ENCODE data around the gene EBF4.
"Not testable (repeated sequence)": the region's sequence is repeated elsewhere in the genome, so short reads cannot be mapped to it uniquely, and the experiment has no call there.

Gene EBF4

DNA sequence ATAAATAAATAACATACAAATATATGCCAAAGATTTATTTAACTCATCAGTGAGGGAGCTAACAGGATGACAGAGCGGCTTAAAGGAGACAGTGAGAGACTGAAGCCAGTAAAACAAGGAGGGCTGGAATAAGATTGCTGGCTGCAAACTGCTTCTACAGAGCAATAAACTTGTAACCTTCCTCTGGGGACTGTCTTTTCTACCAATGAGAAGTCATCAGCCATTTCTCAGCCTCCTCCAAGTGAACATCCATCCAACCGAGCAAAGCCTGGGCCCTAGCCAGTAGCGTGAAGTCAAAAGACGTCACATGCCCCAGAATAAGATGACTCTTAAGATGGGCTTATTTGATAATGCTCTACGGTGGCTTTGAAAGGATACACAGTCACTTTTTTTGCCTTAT is 65.4 kb downstream of the EBF4 start:
- no peak for DNase-seq (ENCODE audit: low read depth)

DNA sequence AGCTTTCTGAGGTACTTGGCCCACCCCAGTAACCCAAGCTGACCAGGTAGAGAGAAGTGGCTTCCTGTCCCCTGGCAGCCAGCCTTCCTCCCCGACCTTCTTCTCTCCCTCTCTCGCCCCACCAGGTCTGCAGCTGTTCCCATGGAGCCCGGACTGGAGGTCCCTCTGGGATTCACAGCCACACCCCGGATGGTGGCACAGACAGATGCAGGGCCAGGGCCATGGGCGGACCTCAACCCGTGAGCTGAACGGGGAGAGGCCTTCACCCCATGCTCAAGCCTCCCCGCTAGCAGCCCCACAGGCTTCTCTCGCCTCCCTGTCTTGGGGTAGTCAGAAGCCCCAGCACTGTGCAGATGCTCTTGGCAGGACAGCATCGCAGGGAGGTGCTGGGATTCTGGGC is 66.6 kb downstream of the EBF4 start:
- no peak for DNase-seq (ENCODE audit: low read depth)

- DNase-seq (ENCODE audit: low read depth), result no peak
Measured at GRCh38 chr20:2759603-2760296, 67.2 kb downstream of the EBF4 start.

DNA sequence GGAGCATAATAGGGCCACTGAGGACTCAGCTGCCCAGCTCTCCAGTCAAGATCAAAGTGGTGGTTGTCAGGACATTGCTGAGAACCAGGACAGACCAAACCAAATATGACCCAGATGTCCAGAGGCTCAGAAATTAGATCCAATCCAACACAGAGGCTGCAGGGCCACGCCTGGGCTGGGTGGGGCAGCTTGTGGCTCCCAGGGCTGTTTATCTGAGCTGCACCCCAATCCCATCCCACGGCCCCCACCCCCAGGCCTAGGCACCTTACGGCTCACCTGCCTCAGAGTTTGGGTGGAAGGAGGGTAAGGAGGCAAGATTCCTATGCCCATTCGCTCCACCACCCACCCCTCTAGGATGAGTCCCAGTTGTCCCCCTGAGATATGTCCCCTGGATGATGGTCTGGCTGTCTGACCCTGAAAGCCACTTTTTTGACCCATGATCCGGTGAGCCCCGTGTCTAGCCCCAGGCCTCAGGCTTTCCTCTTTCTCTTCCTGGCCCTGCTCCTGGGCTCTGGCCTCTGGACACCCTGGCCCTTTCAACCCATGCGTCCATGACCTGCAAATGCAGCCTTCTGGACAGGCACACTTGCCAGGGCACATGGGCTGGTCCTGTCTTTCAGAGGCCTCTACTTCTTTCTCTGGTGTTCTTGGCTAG is 67.8 kb downstream of the EBF4 start:
- no peak for DNase-seq (ENCODE audit: low read depth)

- no peak for DNase-seq (ENCODE audit: low read depth)
Measured at GRCh38 chr20:2760952-2761305, 68.3 kb downstream of the EBF4 start.

- DNase-seq (ENCODE audit: low read depth), result no peak
Measured at GRCh38 chr20:2761885-2762284, 69.3 kb downstream of the EBF4 start.

DNA sequence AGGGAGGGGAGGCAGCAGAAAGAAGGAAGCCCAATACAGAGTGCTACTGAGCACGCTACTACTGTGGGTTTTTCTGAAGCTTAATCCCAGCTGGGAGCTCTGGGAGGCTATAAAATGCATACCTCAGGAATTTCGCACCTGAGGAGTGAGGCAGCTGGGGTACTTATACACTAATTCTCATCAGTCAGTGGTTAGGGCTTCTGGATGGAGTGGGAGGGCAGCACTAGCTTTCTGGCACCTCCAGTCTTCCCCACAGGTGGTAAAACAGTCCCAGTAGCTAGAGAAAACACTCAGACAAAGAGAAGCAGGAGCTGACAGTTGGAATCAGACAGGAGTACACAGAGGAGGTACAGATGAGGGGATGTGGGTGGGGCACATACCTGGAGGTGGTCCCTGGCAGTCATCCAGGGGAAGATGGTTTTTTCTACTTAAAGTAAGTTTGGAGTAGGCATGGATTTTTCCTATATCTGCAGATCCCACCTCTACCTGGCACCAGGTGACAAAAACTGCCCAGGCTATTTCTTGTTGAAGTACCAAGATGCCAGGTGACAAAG is 70.1 kb downstream of the EBF4 start:
- no peak for DNase-seq (ENCODE audit: low read depth)

DNA sequence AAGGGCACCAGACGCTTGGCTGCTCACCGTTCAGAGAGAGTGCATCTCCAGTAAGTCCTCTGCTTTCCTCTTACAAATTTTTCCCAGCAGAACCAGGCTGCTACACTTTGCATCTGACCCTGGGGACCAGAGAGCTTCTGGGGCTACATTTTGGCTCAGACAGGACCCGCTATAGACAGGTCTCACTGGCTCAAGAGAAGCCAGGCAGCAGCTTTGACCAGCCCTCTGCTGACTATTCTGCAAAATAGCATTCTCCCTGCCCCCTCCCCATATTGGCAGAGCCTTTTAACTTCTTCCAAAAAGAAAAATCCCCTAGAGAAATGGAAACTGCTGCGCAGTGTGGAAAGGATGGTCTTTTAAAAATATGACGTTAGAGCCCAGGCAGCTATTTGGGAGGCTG is 70.6 kb downstream of the EBF4 start:
- no peak for DNase-seq (ENCODE audit: low read depth)

GRCh38 chr20:2767768-2768631 is 75.4 kb downstream of the EBF4 start:
- DNase-seq (ENCODE audit: low read depth), result peak; percentile 72

GRCh38 chr20:2768632-2769015 is 76.0 kb downstream of the EBF4 start:
- no peak for DNase-seq (ENCODE audit: low read depth)

GRCh38 chr20:2770091-2770490 is 77.5 kb downstream of the EBF4 start:
- DNase-seq (ENCODE audit: low read depth), result not testable (repeated sequence)

DNA sequence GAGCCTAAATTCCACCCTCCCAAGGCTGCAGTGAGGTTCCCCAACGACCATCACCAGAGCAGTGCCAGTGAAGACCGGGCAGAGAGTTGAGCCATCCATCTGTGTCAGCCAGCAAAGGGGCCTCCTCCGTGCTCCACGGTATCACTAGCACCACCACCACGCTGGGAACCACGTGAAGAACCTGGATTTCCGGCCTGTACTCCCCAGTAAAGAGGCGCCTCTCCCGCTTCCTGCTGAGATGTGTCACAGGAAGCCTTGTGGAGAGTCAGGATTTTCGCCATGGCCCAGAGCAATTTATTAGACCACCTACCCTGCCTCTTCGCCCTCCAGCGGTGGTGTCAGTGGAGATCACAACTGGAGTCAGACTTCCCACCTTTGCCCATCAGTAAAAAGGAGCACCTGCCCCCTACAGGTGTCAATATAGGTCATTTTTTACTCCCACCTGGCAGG is 79.1 kb downstream of the EBF4 start:
- no peak for DNase-seq (ENCODE audit: low read depth)

GRCh38 chr20:2773812-2774211 is 81.2 kb downstream of the EBF4 start:
- DNase-seq (ENCODE audit: low read depth), result no peak

GRCh38 chr20:2775139-2775538 is 82.6 kb downstream of the EBF4 start:
- no peak for DNase-seq (ENCODE audit: low read depth)

- no peak for DNase-seq (ENCODE audit: low read depth)
Measured at GRCh38 chr20:2778602-2779321, 86.2 kb downstream of the EBF4 start.

DNA sequence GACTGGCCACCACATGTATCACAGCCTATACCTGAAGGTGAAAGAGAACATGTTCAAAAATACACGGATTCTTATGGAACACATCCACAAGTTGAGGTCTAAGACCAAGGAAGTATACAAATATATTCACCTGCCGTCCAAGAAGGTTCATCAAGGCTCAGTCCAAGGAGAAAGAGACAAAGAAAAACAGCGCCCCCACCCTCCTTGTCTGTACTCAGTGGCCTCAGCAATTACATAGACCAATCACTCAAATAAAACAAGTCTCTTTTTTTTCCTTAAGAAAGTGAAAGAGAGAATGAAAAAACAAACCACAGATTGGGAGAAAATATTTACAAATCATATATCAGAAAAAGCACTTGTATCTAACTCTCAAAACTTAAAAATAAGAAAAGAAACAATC is 88.4 kb downstream of the EBF4 start:
- DNase-seq (ENCODE audit: low read depth), result no peak

GRCh38 chr20:2783908-2784566 is 91.5 kb downstream of the EBF4 start:
- DNase-seq (ENCODE audit: low read depth), result no peak

DNA sequence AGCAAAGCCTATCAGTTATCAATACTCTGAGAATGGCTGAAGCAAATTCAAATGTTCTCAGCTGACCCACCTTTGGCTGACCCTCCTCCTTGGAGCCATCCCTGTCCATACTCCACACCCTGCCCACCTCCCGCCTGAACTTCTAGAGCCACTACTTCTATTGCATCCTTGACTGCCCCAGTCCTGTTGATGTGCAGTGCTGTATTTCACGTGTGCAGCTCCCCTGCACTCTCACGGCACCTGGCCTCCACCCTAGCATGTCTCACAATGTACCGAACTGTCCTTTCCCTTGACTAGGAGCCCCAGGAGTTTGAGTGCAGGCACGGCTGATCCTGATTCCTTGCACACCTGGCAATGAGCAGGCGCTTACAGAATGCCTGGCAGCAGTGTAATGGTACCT is 100.9 kb downstream of the EBF4 start:
- no peak for DNase-seq (ENCODE audit: low read depth)

DNA sequence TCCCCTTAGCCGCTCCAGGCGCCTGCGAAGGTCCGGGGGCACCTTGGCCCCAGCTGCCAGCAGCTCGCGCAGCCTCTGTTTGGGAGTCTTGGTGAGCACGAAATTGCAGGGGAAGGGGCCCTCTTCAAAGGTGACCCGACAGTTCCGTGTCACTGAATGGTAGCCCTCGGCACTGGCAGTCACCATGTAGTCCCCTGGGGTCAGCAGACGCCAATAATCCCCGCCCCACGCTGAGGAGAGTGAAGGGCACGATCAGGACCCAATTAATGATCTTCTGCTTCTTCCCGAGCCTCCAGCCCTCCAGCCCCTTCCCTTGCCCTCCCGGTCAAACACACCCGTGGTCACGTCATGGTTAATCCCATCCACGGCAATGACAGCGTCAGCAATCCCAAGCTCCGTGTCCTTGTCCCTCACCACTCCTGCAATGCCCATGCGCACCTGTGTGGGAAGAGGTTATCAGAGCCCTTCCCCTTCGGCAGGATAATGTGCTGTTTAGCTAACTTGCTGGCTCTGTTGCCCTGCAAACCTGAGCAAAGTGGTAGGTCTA is 101.7 kb downstream of the EBF4 start:
- DNase-seq (ENCODE audit: low read depth), result no peak

DNA sequence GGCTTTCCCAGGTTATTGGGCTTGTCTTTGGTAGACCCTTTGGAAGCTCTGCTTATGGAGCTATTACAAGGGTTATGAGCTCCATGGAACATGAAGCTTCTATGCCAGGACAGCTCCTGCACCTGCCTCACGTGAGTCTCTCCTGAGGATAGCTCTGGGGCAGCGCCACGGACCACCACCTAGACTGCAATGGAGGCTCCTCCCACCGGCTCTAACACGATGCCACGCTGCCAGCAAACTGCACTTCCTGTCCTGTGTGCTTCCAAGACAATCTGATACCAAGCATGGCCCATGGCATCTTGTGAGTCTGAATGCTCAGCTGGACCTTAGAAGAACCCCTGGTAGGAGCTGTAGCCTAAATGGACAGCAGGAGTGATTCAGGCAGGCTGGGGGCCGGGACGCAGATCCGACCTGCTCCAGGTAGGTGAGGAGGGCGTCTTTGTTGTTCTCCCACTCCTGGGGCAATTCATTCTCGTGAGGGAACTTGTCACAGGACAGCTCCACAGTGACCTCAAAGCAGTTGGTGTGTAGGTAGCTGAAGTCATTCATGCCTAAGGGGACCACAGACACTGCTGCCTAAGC is 102.4 kb downstream of the EBF4 start:
- no peak for DNase-seq (ENCODE audit: low read depth)

GRCh38 chr20:2795451-2795850 is 102.9 kb downstream of the EBF4 start:
- no peak for DNase-seq (ENCODE audit: low read depth)
